Glomerular visceral epithelial cell (primary cell): ENCODE measurements around the gene DNTT.

Source experiments
- DNase-seq: peaks from one replicate; pipeline ENCODE4 v3.0.0-alpha.2; 2016; ENCODE audit errors: extremely low spot score

DNTT gene

DNA sequence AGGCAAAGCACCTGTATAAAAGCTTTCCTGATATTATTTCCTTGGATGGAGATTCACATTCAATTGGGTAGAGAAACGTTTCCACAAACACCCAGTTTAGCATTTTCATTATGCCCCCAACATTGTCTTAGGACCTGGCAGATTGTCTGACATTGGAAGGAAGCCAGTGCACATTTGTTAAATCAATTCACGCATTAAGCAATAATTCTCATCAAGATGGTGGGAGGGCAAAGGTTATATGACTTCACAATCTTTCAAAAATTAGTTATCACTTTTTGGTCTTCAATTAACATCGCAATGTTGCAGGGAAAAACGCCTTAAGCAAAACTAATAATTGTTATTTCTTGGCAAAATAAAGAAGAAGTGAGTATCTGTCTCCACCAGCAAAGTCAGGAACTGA is 38.2 kb downstream of the DNTT start:
- no peak for DNase-seq

GRCh38 chr10:96344178-96344577 is 39.9 kb downstream of the DNTT start:
- no peak for DNase-seq

DNA sequence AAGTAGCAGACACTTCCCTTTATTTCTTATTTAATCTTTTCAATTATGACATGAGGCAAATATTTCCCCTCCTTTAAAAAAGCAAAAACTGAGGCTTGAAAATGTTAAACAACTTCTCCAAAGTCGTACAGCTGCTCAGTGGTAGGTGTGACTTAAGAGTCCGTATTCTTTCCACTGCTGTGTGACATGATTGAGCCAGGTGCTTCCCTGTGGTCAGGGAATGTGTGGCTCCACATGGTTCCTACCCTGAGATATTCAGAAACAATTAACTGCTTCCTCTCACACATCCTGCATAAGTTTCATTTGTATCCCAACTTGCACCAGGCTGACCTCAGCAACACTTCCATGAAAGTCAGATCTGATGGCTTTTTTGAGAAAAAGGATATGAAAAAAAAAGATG is 41.0 kb downstream of the DNTT start:
- DNase-seq = no peak

GRCh38 chr10:96346295-96346694 is 42.1 kb downstream of the DNTT start:
- no peak for DNase-seq

GRCh38 chr10:96352027-96352426 is 47.8 kb downstream of the DNTT start:
- no peak for DNase-seq

DNA sequence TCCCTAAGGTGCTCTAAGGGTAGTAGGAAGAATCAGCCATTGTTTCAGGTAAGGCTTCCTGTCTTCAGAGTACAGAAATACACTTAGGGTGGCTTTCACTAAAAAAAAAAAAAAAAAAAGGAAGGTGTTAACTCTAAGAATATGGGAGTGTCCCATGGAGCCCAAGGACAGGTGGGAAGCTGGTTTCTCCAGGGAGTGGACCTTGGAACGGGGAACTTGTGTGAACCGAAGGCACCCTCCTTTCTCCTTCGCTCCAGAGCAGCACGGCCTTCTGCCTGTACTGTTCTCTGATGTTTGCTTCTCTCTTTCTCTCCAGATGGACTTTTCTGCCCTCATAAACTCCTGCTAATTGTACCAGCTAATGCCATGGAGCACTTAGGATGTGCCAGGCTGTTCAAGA is 48.3 kb downstream of the DNTT start:
- no peak for DNase-seq

DNA sequence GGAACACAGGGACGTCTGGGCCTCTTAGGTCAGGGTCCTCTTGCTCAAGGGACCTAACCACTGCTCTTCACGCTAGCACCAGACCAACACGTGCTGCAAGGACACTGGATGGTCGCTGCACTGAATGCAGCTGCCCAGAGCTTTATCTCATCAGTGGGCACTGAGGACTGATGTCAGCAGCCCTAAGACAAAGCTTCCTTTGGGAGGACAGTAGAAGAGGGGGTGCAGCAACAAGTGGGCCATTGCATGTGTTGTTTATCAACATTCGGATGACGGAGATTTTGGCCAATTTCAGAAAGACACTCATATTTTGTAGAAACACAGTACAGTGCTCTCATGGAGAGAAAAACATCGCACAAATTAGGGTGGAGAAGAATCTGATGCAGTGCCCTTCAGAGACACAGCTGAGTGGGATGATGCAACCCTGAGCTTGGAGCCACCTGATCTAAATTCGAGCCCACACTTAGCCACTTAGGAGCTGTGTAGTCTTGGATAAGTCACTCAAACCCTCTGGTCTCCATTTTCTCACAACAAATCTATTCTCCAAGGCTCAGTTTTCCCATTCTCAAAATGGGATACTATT is 52.9 kb downstream of the DNTT start:
- no peak for DNase-seq

- DNase-seq = no peak
Measured at GRCh38 chr10:96358851-96359540, 54.8 kb downstream of the DNTT start, which contains the start of gene OPALIN. Gene OPALIN (minus strand): TSS chr10:96359002. CDS start chr10:96358896, 106 bp downstream.

DNA sequence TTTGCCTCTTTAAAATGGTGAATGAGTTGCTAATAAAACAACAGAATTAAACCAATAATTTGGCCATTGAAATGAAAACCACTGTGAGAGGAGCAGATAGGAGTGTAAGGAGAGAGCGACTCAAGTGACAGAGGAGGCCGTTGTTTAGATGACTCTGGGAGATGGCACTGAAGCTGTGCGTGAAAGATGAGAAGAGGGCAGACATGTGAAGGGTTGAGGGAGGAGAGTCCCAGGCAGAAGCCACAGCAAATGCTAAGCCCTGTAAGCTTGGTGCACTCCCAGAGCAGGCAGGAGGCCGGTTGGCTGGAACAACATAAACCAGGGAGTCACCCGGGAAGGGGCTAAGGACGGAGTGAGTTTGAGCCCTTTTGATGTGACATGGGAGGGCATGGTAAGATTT is 55.4 kb downstream of the DNTT start:
- no peak for DNase-seq

GRCh38 chr10:96360331-96360730 is 56.1 kb downstream of the DNTT start:
- DNase-seq = no peak

- no peak for DNase-seq
Measured at GRCh38 chr10:96360766-96361165, 56.5 kb downstream of the DNTT start.

DNA sequence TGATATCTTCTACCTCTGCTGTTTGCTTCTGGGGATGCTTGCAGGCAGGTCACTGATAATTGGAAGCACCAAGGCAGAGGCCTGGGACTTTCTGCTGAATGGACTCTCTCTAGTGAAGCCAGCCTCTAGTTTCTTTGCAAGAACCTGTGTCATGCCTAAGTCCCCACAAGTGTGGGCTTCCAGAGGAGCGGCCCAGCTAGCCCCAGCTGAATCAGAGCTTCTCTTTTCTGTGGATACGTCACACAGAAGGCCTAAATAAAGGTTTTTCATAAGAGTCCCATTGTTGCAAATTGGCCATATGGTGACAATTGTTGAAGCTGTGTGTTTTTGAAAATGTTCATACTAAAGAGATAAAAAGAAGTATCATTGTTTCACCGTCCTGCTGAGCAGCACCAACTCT is 61.3 kb downstream of the DNTT start:
- DNase-seq = no peak

DNA sequence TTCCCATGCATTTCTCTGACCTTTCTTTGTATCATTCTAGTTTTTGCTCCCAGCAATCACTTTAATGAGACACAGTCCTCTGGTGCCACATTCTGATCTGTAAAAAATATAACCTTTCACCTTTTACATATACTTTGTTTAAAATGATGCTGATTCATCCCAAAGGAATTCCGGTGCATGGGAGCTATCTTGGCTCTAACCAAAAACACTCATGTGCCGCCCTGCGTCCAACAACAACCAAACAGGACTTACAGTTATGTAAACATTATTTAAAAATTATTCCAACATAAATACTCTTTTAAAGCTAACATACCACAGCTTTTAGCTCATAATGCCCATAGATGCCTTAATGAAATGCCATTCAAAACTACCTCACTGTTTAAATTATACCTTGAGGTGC is 62.3 kb downstream of the DNTT start:
- no peak for DNase-seq

DNA sequence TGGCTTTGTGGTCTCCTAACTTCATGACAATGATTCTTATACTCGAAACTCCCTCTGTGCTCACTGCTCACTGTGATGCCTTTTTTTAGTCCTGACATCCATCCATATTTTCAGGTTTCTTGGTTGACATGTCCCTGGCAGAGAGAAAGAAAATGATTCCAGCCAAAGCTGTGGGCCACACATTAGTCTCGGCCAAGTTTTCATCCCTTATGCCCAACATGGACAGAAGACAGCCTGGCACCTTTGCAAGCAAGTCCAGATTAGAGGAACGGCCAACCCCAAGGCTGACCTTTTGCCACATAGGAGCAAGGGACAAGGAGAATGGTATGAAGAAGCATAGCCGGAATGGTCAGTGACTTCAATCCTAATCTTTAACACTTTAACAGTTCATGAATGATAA is 63.2 kb downstream of the DNTT start:
- DNase-seq = no peak

GRCh38 chr10:96368971-96369370 is 64.7 kb downstream of the DNTT start:
- DNase-seq = no peak

DNA sequence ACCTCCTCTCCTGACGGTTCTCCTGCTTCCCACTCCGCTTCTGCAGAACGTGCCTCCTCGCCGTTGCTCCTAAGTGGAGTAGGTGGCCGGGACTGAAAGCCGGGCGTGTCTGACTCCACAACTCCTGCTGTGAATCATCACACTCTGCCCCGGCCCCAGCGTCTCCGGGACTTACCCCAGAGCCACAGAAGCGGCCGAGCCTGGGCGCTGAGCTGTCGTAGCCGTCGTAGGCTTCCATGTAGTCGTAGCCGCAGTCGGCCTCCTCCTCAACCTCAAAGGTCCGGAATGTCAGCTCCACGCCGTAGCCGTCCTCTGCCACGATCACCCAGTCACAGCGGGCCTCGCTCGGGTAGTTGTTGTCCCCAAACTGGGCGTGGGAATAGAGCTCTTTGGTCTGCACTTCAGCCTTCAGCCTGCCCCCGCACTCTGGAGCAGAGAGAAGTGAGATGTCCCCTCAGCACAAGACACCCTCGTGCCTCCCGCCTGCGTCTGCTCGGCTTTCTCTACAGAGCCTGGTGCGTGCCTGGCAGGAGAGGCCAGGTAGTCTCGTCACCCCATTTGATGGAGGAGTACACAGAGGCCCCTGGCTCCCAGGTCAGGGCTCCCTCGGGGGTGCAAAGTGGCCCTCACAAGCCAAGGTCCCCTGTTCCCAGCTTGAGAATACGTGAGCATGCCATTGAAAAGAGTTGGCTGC is 65.8 kb downstream of the DNTT start:
- DNase-seq = no peak

- peak; percentile 59 for DNase-seq
Measured at GRCh38 chr10:96370584-96371157, 66.4 kb downstream of the DNTT start.

DNA sequence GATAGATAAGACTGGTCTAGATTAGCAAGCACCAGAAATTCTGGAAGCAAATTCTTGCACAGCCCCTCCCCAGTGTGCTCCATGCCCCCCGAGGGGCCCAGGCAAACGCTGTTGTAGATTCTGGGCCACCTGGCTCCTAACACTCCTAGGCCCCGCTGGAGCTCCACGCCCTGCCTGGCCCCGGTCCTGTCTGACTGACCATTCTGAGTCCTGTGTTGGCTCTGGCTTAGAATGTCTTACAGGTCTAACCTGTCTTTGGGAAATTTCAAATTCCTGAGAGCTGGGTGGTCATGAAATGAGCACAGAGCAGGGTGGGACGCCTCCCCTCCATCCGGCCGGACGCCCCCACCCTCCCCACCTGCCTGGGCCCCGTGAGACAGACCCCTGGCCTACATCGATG is 67.1 kb downstream of the DNTT start:
- no peak for DNase-seq

- DNase-seq = no peak
Measured at GRCh38 chr10:96374004-96374403, 69.8 kb downstream of the DNTT start.

GRCh38 chr10:96374639-96374984 is 70.4 kb downstream of the DNTT start:
- DNase-seq = no peak

DNA sequence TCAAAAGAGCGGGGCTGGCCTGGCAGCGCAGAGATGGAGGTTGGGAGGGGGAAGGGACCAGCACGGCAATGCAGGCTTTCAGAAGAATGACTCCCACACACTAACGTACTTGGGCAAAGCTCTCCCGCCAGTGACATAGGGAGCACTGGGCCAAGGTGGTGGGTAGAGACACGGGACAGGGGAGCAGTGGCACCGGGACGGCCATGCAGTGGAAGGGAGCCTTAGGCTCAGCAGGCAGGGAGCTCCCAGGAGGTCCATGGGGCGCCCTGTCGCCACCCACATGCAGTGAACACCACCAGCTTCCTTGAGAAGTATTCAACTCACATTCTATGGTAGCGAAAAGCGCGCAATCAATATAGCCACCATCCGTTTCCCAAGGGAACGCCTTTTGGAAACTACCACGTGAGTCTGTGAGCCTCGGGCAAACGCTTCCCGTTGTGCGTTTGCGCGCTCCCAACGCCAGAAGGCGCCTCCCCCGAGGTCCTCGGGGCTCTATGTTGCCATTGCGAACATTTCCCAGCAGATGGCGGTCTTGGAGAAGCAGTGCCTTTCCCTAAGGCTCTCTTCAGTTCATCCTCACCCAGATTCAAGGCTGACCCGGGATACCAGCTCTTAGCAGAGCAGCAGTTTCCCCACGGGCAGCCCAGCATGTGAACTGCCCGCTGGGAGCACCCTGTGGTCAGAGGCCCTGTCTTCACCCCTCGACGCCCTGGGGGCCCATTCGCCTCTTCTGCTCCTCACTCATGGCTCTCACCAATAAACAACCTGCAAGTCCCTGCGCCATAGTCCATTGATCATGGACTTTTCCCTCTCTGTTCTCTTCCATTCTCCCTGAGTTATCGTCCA is 71.0 kb downstream of the DNTT start:
- DNase-seq = peak; percentile 90

GRCh38 chr10:96376483-96376882 is 72.2 kb downstream of the DNTT start:
- no peak for DNase-seq
